D721Med (cell line): Measurements from ENCODE around the gene GPC2.
"Not testable (repeated sequence)": the region's sequence is repeated elsewhere in the genome, so short reads cannot be mapped to it uniquely, and the experiment has no call there.

ENCODE experiments used
- DNase-seq: peaks from one replicate; pipeline ENCODE4 v3.0.0; 2011; ENCODE audit warnings: low spot score; ENCODE audit not compliant: insufficient read length
- FAIRE-seq: peaks from 2 replicates; lab custom pipeline; 2011; peaks lifted over from hg19 to GRCh38; lab: Jason Lieb, UNC
- CTCF ChIP-seq: IDR thresholded peaks from 2 replicates; pipeline ENCODE4 v1.5.1; 2012; ENCODE audit warnings: mild to moderate bottlenecking, control low read depth; ENCODE audit not compliant: insufficient read depth; ENCODE audit errors: missing control alignments

Gene GPC2

GRCh38 chr7:100219271-100219737 lies 42.1 kb upstream of the GPC2 start:
- no peak for DNase-seq
- no peak for TF ChIP-seq CTCF
- no peak for FAIRE-seq

- peak; percentile 42 for TF ChIP-seq CTCF
- not testable (repeated sequence) for FAIRE-seq, DNase-seq
Measured at GRCh38 chr7:100217934-100218333, 40.8 kb upstream of the GPC2 start.

- TF ChIP-seq CTCF, result no peak
- DNase-seq (no peak), FAIRE-seq (no peak)
Measured at GRCh38 chr7:100215895-100216294, 38.7 kb upstream of the GPC2 start.

GRCh38 chr7:100214356-100214755 lies 37.2 kb upstream of the GPC2 start:
- not testable (repeated sequence) for FAIRE-seq, DNase-seq

GRCh38 chr7:100213672-100214071 lies 36.5 kb upstream of the GPC2 start:
- DNase-seq (no peak), FAIRE-seq (no peak)
- TF ChIP-seq CTCF, result no peak

- no peak for DNase-seq
- no peak for FAIRE-seq
- TF ChIP-seq CTCF, result no peak
Measured at GRCh38 chr7:100212631-100213286, 35.6 kb upstream of the GPC2 start.

- DNase-seq (no peak), FAIRE-seq (no peak)
- TF ChIP-seq CTCF, result no peak
Measured at GRCh38 chr7:100211342-100211780, 34.2 kb upstream of the GPC2 start.
